HG03103 (cell line): ENCODE results near the gene CHGA.

Experiments used
- ATAC-seq: cut with Tn5 transposase; IDR thresholded peaks from one replicate; pipeline ENCODE4 v1.9.1; 2021; ENCODE audit warnings: low read depth; ENCODE audit not compliant: unreplicated experiment

The CHGA gene

GRCh38 chr14:92959189-92959531 is 36.2 kb downstream of the CHGA start:
- no peak for ATAC-seq

GRCh38 chr14:92959761-92960680 is 37.1 kb downstream of the CHGA start:
- ATAC-seq, result no peak

- ATAC-seq, result no peak
Observed at GRCh38 chr14:92960706-92961566, 38.0 kb downstream of the CHGA start.

GRCh38 chr14:92961567-92961855 is 38.6 kb downstream of the CHGA start:
- ATAC-seq, result no peak

- no peak for ATAC-seq
Observed at GRCh38 chr14:92962031-92962830, 39.3 kb downstream of the CHGA start.

GRCh38 chr14:92962831-92963095 is 39.8 kb downstream of the CHGA start:
- no peak for ATAC-seq

- no peak for ATAC-seq
Observed at GRCh38 chr14:92963301-92964123, 40.6 kb downstream of the CHGA start.

- ATAC-seq, result no peak
Observed at GRCh38 chr14:92964124-92965109, 41.5 kb downstream of the CHGA start.

- no peak for ATAC-seq
Observed at GRCh38 chr14:92965281-92965680, 42.3 kb downstream of the CHGA start.

GRCh38 chr14:92967346-92967926 is 44.5 kb downstream of the CHGA start:
- ATAC-seq, result no peak

GRCh38 chr14:92968291-92969020 is 45.5 kb downstream of the CHGA start:
- ATAC-seq, result no peak

GRCh38 chr14:92969430-92969829 is 46.5 kb downstream of the CHGA start:
- no peak for ATAC-seq

- ATAC-seq, result no peak
Observed at GRCh38 chr14:92969871-92970270, 46.9 kb downstream of the CHGA start.

GRCh38 chr14:92970271-92970670 is 47.3 kb downstream of the CHGA start:
- ATAC-seq, result no peak

GRCh38 chr14:92971601-92972180 is 48.7 kb downstream of the CHGA start:
- no peak for ATAC-seq

GRCh38 chr14:92973261-92973797 is 50.4 kb downstream of the CHGA start:
- ATAC-seq, result no peak

GRCh38 chr14:92973798-92974372 is 50.9 kb downstream of the CHGA start:
- ATAC-seq, result no peak
